Measurements from ENCODE around the gene SLC9A5.

GRCh38 chr16:67245674-67246080, 3.1 kb upstream of the SLC9A5 start:
- TF ChIP-seq EZH2 (IDR thresholded peaks at IDR 0.05; ENCODE audit: low read length), result no peak
- TF ChIP-seq CTCF (optimal IDR thresholded peaks at IDR 0.05 in 1 of 3, IDR thresholded peaks at IDR 0.05 in 1 of 3, conservative IDR thresholded peaks at IDR 0.05 in 1 of 3; ENCODE audit: extremely low read depth in 1 of 3, insufficient read depth in 2 of 3, low read length in 3 of 3), result no peak
